ENCODE measurements around the gene KRTDAP. TPM values are rescaled to one million over a fixed set of nuclear protein-coding genes. Genes with fewer than 3 reads are reported as not detected.
A peak's percentile ranks its signal among the peaks of the same experiment; 100 is the strongest.

The KRTDAP gene
- total and polyA plus RNA-seq, 9 of the 15 experiments (the other 6 are each of a cell fraction or from before 2014, with no cell fraction given): not detected

- no TSS peak for BruUV-seq (replicated peaks)
- FAIRE-seq (no peak), ATAC-seq (no peak), DNase-seq (ENCODE audit: extremely low read depth in 1 of 4, low spot score in 3 of 4) (no peak)
- Histone ChIP-seq H3K9me1 (ENCODE audit: control insufficient read depth, insufficient read depth, low read length) (peaks cover 2% of the 10 kb centered on the region), H3K9ac (ENCODE audit: insufficient read depth in 1 of 2, low read depth in 2 of 2, low read length in 2 of 2) (no peak overlapping the region), H3K79me2 (ENCODE audit: control insufficient read depth, insufficient read depth, low read length) (no peaks in the 10 kb centered on the region), H3K27ac (ENCODE audit: extremely low read depth, low read depth, low read length) (no peak overlapping the region), H3K27me3 (ENCODE audit: control insufficient read depth in 2 of 2, insufficient read depth in 2 of 2, low read length in 2 of 2) (peaks cover 53 to 75% of the 10 kb centered on the region in 2 experiments), H4K20me1 (replicated peaks; ENCODE audit: control insufficient read depth, insufficient read depth, low read length) (peaks cover 10% of the 10 kb centered on the region), H3K4me1 (replicated peaks in 1 of 2; ENCODE audit: control insufficient read depth in 2 of 2, insufficient read depth in 2 of 2, low read length in 2 of 2) (peaks cover 0 to 36% of the 10 kb centered on the region in 2 experiments; a peak in 4 of 5 replicates), H3K36me3 (ENCODE audit: control insufficient read depth, insufficient read depth, low read length) (no peaks in the 10 kb centered on the region), H3K9me3 (replicated peaks; ENCODE audit: control insufficient read depth, insufficient read depth, low read depth, low read length) (no peaks in the 10 kb centered on the region), H2AFZ (ENCODE audit: low read depth, low read length) (no peak overlapping the region), H3K4me2 (ENCODE audit: insufficient read depth, low read length) (no peak overlapping the region), H3K4me3 (no peak overlapping the region)
- WGBS (ENCODE audit: insufficient coverage, low coverage, missing lambda C conversion rate): 2% methylated on average over 7 of the region's 7 CpGs
- intact Hi-C loops (cut with micrococcal nuclease): no loop called here
- ChIA-PET CTCF (ENCODE audit: low intra/inter-chr PET ratio) (no interaction called here), POLR2A (no interaction called here)
- in situ Hi-C loops (cut with MboI): no loop called here
- TF ChIP-seq ZNF324 (CRISPR knock-in tag; IDR thresholded peaks at IDR 0.05) (no peak), ZBTB9 (CRISPR knock-in tag; IDR thresholded peaks at IDR 0.05) (0 out of 2 replicates have a peak, but pooled peaks have one; percentile 56)
Measured at GRCh38 chr19:35511337-35511736, 21.1 kb upstream of the KRTDAP start.

GRCh38 chr19:35510626-35510964 lies 20.3 kb upstream of the KRTDAP start:
- ChIA-PET CTCF (ENCODE audit: low intra/inter-chr PET ratio) (interaction anchor here (0.6 kb wide), 1 partner anchor 206 kb away, joined by 3 read pairs; no protein-coding TSS in a partner anchor), POLR2A (interaction anchor here (0.6 to 1.3 kb wide), 7 partner anchors 8 to 385 kb away, joined by 3 to 5 read pairs (median 3); no protein-coding TSS in a partner anchor)
- H3K9me1 ChIP-seq (ENCODE audit: control insufficient read depth, insufficient read depth, low read length): peaks cover 2% of the 10 kb centered on the region
- H3K4me2 ChIP-seq (ENCODE audit: insufficient read depth, low read length): no peak overlapping the region
- H3K9ac ChIP-seq (ENCODE audit: insufficient read depth in 1 of 2, low read depth in 2 of 2, low read length in 2 of 2): no peak overlapping the region
- BruUV-seq (replicated peaks): no TSS peak
- WGBS (ENCODE audit: insufficient coverage, low coverage, missing lambda C conversion rate): 4% methylated on average over 15 of the region's 15 CpGs
- H3K27me3 ChIP-seq (ENCODE audit: control insufficient read depth in 2 of 2, insufficient read depth in 2 of 2, low read length in 2 of 2): peaks cover 60 to 82% of the 10 kb centered on the region in 2 experiments
- H4K20me1 ChIP-seq (replicated peaks; ENCODE audit: control insufficient read depth, insufficient read depth, low read length): peaks cover 16% of the 10 kb centered on the region
- no peaks in the 10 kb centered on the region for H3K9me3 ChIP-seq (replicated peaks; ENCODE audit: control insufficient read depth, insufficient read depth, low read depth, low read length)
- H3K4me1 ChIP-seq (replicated peaks in 1 of 2; ENCODE audit: control insufficient read depth in 2 of 2, insufficient read depth in 2 of 2, low read length in 2 of 2): peaks cover 0 to 36% of the 10 kb centered on the region in 2 experiments; a peak in 4 of 5 replicates
- no peak overlapping the region for H3K4me3 ChIP-seq
- H3K36me3 ChIP-seq (ENCODE audit: control insufficient read depth, insufficient read depth, low read length): no peaks in the 10 kb centered on the region
- no peak overlapping the region for H3K27ac ChIP-seq (ENCODE audit: extremely low read depth, low read depth, low read length)
- DNase-seq (ENCODE audit: extremely low read depth in 1 of 4, low spot score in 3 of 4): no peak
- H2AFZ ChIP-seq (ENCODE audit: low read depth, low read length): no peak overlapping the region
- H3K79me2 ChIP-seq (ENCODE audit: control insufficient read depth, insufficient read depth, low read length): no peaks in the 10 kb centered on the region
- no peak for FAIRE-seq
- intact Hi-C loops (cut with micrococcal nuclease) (no loop called here), in situ Hi-C loops (cut with MboI) (no loop called here)
- ATAC-seq: peak; percentile 18
- TF ChIP-seq TFAP4 (CRISPR knock-in tag; IDR thresholded peaks at IDR 0.05; ENCODE audit: borderline replicate concordance) (0 out of 2 replicates have a peak, but pooled peaks have one; percentile 5), ZNF384 (IDR thresholded peaks at IDR 0.05; ENCODE audit: low read depth, low read length) (no peak), CREB1 (IDR thresholded peaks at IDR 0.05) (no peak), CREB1 (CRISPR knock-in tag; IDR thresholded peaks at IDR 0.05) (peak; percentile 26; the same call in 1 of the 2 replicates)

All from K562 (cell line).